SKM-1 (cell line): ENCODE data around the gene TSPAN18.
A peak's percentile ranks its signal among the peaks of the same experiment; 100 is the strongest.

Experiments
- DNase-seq: peaks from one replicate; lab custom pipeline; 2025; ENCODE audit not compliant: unreplicated experiment; lab: John Stamatoyannopoulos, UW

TSPAN18 gene

GRCh38 chr11:44938066-44938691 lies 211.4 kb downstream of the TSPAN18 start:
- DNase-seq: no peak

GRCh38 chr11:44939673-44940395 lies 213.1 kb downstream of the TSPAN18 start:
- DNase-seq: no peak

- DNase-seq: no peak
These were observed 213.6 kb downstream of the TSPAN18 start for GRCh38 chr11:44940404-44940803.

GRCh38 chr11:44940835-44941234 lies 214.1 kb downstream of the TSPAN18 start:
- no peak for DNase-seq

- DNase-seq: no peak
These were observed 214.7 kb downstream of the TSPAN18 start for GRCh38 chr11:44941259-44942021.

GRCh38 chr11:44942029-44942955 lies 215.5 kb downstream of the TSPAN18 start:
- no peak for DNase-seq

- DNase-seq: peak; percentile 42
These were observed 216.4 kb downstream of the TSPAN18 start for GRCh38 chr11:44943118-44943517.

GRCh38 chr11:44943696-44944095 lies 216.9 kb downstream of the TSPAN18 start:
- DNase-seq: no peak

- no peak for DNase-seq
These were observed 217.6 kb downstream of the TSPAN18 start for GRCh38 chr11:44944181-44944852.

- DNase-seq: no peak
These were observed 218.1 kb downstream of the TSPAN18 start for GRCh38 chr11:44944853-44945235.

- no peak for DNase-seq
These were observed 218.9 kb downstream of the TSPAN18 start for GRCh38 chr11:44945666-44946065.

- DNase-seq: no peak
These were observed 219.5 kb downstream of the TSPAN18 start for GRCh38 chr11:44946263-44946662.

GRCh38 chr11:44947114-44947513 lies 220.4 kb downstream of the TSPAN18 start:
- no peak for DNase-seq

- no peak for DNase-seq
These were observed 221.4 kb downstream of the TSPAN18 start for GRCh38 chr11:44948155-44948554.

GRCh38 chr11:44949160-44950030 lies 222.6 kb downstream of the TSPAN18 start:
- peak; percentile 11 for DNase-seq

- DNase-seq: no peak
These were observed 223.4 kb downstream of the TSPAN18 start for GRCh38 chr11:44950031-44950624.

GRCh38 chr11:44950625-44951476 lies 224.1 kb downstream of the TSPAN18 start, which contains the start of gene TP53I11:
TSS of gene TP53I11 (minus strand) at chr11:44950883. CDS start at chr11:44938335, 12,548 bp downstream.
- DNase-seq: peak; percentile 24

- DNase-seq: no peak
These were observed 225.3 kb downstream of the TSPAN18 start for GRCh38 chr11:44952082-44952481.
